HAP-1 (cell line): ENCODE data around the gene ELAVL3.
A peak's percentile ranks its signal among the peaks of the same experiment; 100 is the strongest.
"Not testable (repeated sequence)": the region's sequence is repeated elsewhere in the genome, so short reads cannot be mapped to it uniquely, and the experiment has no call there.

Source experiments
- DNase-seq, 2 experiments: peaks; one replicate each; pipeline ENCODE4 v3.0.0-alpha.2; 2016 to 2020; ENCODE audit warnings: low spot score in 2 of 2
- H3K27me3 ChIP-seq: fragments of 250-450 bp; sonication (Bioruptor Pico); 2 replicates; pipeline ENCODE4 v1.5.1; 2020; ENCODE audit warnings: low read depth, mild to moderate bottlenecking, moderate library complexity
- H3K36me3 ChIP-seq: fragments of 250-450 bp; sonication (Bioruptor Pico); replicated peaks from 2 replicates; pipeline ENCODE4 v1.5.1; 2020; ENCODE audit warnings: mild to moderate bottlenecking
- H3K4me1 ChIP-seq: fragments of 250-450 bp; sonication (Bioruptor Pico); 2 replicates; pipeline ENCODE4 v1.5.1; 2020; ENCODE audit warnings: mild to moderate bottlenecking
- H3K4me3 ChIP-seq: fragments of 250-450 bp; sonication (Bioruptor Pico); 2 replicates; pipeline ENCODE4 v1.5.1; 2020; ENCODE audit warnings: mild to moderate bottlenecking, moderate library complexity
- H3K9me3 ChIP-seq: fragments of 250-450 bp; sonication (Bioruptor Pico); 2 replicates; pipeline ENCODE4 v1.5.1; 2020; ENCODE audit warnings: mild to moderate bottlenecking, moderate library complexity
- in situ Hi-C: fragments of 300-500 bp; cut with MboI; formaldehyde crosslinking; loops from 3 replicates; pipeline ENCODE4 v1.14.3; 2020; ENCODE audit warnings: low sequenced_read_pairs, inconsistent platforms, mixed read lengths

Gene ELAVL3

DNA sequence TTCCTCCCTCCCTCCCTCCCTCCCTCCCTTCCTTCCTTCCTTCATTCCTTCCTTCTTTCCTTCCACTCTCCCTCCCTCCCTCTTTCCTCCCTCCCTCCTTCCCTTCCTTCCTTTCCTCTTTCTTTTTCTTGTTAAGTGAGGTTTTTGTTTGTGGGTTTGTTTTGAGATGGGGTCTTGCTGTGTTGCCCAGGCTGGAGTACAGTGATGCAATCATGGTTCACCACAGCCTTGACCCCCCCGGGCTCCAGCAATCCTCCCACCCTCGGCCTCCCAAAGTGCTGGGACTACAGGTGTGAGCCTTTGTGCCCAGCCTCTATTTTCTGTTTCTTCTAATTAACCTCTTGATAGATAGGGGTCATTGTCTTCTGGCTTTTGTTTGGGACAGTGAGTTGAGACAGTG lies 19.4 kb downstream of the ELAVL3 start:
- DNase-seq, result no peak
- in situ Hi-C loops, result no loop called here
- Histone ChIP-seq H3K9me3 (no peaks in the 10 kb centered on the region), H3K4me3 (no peak overlapping the region), H3K36me3 (no peaks in the 10 kb centered on the region), H3K4me1 (no peaks in the 10 kb centered on the region), H3K27me3 (no peaks in the 10 kb centered on the region)

DNA sequence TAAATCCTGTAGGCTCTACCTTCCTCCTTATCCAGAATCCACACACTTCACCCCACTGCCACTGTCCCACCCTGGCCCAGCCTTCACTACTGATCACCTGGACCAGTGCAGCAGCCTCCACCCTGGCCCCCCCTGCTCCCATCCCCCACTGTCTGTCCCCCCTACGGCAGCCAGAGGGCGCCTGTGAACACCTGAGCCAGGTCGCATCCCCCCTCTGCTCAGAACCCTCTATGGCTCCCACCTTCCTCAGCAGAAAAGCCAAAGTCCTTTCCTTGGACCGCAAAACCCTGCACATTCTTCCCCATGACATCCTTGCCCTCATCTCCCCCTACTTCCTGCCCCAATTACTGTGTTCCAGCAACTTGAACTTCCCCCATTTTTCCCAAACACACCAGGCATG lies 20.6 kb downstream of the ELAVL3 start:
- no peaks in the 10 kb centered on the region for H3K4me1 ChIP-seq
- no peak overlapping the region for H3K4me3 ChIP-seq
- H3K9me3 ChIP-seq, result no peaks in the 10 kb centered on the region
- H3K36me3 ChIP-seq, result no peaks in the 10 kb centered on the region
- no peaks in the 10 kb centered on the region for H3K27me3 ChIP-seq
- DNase-seq, result no peak
- in situ Hi-C loops, result no loop called here

GRCh38 chr19:11458912-11459311 lies 21.9 kb downstream of the ELAVL3 start:
- H3K4me1 ChIP-seq, result not testable (repeated sequence)

GRCh38 chr19:11458236-11458900 lies 22.5 kb downstream of the ELAVL3 start:
- no peaks in the 10 kb centered on the region for H3K4me1 ChIP-seq
- H3K9me3 ChIP-seq, result no peaks in the 10 kb centered on the region
- no peaks in the 10 kb centered on the region for H3K36me3 ChIP-seq
- no peak overlapping the region for H3K4me3 ChIP-seq
- in situ Hi-C loops, result no loop called here
- no peak for DNase-seq
- H3K27me3 ChIP-seq, result no peaks in the 10 kb centered on the region

More at GRCh38 chr19:11458912-11459311, 21.9 kb downstream of the ELAVL3 start:
- H3K9me3 ChIP-seq, H3K27me3 ChIP-seq, in situ Hi-C loops, H3K36me3 ChIP-seq, DNase-seq, H3K4me3 ChIP-seq: not testable (repeated sequence)

DNA sequence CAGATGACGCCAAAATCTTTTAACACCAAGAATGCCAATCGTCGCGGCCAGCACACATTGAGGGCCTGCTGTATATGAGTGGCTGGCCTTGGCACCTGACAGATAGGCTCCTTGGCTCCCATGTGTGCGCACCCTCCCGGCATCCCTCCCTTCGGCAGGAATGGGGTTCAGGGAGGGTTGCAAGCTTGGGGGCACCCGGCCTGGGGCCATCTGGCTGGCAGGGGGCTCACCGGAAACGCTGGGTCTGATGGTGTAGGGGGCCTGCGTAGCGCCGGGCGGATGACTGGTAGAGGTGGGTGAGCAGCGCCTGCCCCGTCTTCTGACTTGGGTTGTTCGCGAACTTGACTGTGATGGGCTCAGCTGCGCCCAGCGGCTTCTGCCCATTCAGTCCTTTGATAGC lies 23.0 kb downstream of the ELAVL3 start:
- no peak for DNase-seq
- H3K4me3 ChIP-seq, result no peak overlapping the region
- no peaks in the 10 kb centered on the region for H3K9me3 ChIP-seq
- H3K4me1 ChIP-seq, result no peaks in the 10 kb centered on the region
- H3K36me3 ChIP-seq, result no peaks in the 10 kb centered on the region
- in situ Hi-C loops, result no loop called here
- H3K27me3 ChIP-seq, result no peaks in the 10 kb centered on the region

- in situ Hi-C loops, result no loop called here
- H3K9me3 ChIP-seq, result no peaks in the 10 kb centered on the region
Observed at GRCh38 chr19:11457115-11457514, 23.7 kb downstream of the ELAVL3 start.

GRCh38 chr19:11456659-11457058 lies 24.2 kb downstream of the ELAVL3 start:
- Histone ChIP-seq H3K27me3 (no peaks in the 10 kb centered on the region), H3K36me3 (no peaks in the 10 kb centered on the region), H3K9me3 (no peaks in the 10 kb centered on the region), H3K4me1 (no peaks in the 10 kb centered on the region), H3K4me3 (no peak overlapping the region)
- in situ Hi-C loops, result no loop called here
- DNase-seq, result no peak

More at GRCh38 chr19:11457115-11457514, 23.7 kb downstream of the ELAVL3 start:
- no peak for DNase-seq
- Histone ChIP-seq H3K27me3 (no peaks in the 10 kb centered on the region), H3K36me3 (no peaks in the 10 kb centered on the region), H3K4me3 (no peak overlapping the region), H3K4me1 (no peaks in the 10 kb centered on the region)

- H3K4me1 ChIP-seq, in situ Hi-C loops, H3K4me3 ChIP-seq, H3K27me3 ChIP-seq, H3K36me3 ChIP-seq, H3K9me3 ChIP-seq, DNase-seq: not testable (repeated sequence)
Observed at GRCh38 chr19:11455233-11455554, 25.7 kb downstream of the ELAVL3 start.

GRCh38 chr19:11453468-11454341 lies 27.1 kb downstream of the ELAVL3 start:
- in situ Hi-C loops, result no loop called here
- DNase-seq, result peak in 1 of 2 experiments; percentile 36
- no peaks in the 10 kb centered on the region for H3K9me3 ChIP-seq
- H3K4me3 ChIP-seq, result no peak overlapping the region
- H3K4me1 ChIP-seq, result no peaks in the 10 kb centered on the region
- peaks cover 4% of the 10 kb centered on the region for H3K36me3 ChIP-seq
- H3K27me3 ChIP-seq, result no peaks in the 10 kb centered on the region

DNA sequence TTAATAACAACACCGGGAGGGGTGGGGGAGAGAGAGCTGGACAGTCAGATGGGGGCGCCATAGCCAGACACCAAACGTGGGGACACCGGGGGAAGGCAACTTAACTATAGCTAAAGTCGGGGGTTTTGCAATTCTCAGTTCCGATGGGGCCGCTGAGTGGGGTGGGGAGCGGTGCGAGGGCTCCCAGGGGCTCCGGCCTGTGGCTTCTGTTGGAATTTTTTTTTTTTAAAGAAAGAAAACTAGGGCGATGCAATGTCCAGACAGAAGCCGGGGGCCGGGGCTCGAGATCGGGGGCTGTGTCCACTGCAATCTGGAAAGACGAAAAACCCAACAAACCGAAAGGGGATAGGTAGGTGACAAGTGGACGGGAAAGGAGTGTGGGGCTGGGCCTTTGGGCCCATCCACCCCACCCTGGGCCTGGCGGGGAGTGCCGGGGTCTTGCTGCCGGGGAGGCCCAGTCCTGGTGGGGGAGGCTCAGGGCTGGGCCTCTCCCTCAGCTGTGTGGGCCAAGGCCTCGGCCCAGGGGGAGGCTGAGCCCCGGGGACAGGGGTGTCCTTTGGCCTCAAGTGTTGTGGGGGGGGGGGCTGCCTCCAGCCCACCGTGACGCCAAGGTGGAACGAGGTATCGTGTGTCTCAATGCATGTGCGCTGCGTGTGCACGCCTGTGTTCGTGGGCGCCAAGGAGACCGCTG lies 28.1 kb downstream of the ELAVL3 start:
- in situ Hi-C loops, result no loop called here
- no peaks in the 10 kb centered on the region for H3K27me3 ChIP-seq
- no peaks in the 10 kb centered on the region for H3K4me1 ChIP-seq
- no peak for DNase-seq
- peaks cover 13% of the 10 kb centered on the region for H3K36me3 ChIP-seq
- no peaks in the 10 kb centered on the region for H3K9me3 ChIP-seq
- no peak overlapping the region for H3K4me3 ChIP-seq

DNA sequence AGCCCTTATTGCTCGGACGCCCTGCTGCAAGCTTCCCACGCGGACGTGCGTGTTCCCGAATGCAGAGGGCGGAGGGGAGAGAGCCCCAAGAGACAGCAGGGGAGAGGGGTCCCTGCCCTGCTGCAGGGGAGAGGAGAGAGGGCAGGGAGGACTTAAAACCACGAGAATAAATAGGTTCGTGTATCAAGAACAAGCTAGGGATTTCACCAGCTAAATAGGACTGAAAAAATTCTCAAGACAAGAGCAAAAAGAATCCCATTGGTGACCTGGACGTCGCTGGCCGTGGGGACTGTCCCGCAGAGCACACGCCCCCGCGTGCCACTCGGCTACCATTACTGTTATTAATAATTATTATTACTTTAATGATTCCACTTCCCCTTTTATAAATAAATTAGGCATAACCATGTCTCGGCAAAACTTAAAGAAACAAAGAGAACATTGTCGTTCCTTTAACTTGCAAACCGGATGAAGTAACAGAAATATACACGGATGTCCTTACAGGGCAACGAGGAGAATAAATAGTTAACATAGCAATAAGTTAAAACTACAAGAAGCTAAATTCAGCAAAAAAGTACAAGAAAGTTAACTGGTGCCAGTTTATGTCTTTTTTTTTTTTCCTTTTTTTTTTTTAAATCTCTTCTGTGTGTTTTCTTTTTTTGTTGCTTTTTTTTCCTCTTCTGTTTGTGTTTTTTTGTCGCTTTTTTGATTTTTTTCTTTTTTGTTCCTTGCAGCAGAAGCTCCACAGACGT lies 28.8 kb downstream of the ELAVL3 start:
- peaks cover 20% of the 10 kb centered on the region for H3K36me3 ChIP-seq
- DNase-seq, result no peak
- no peaks in the 10 kb centered on the region for H3K4me1 ChIP-seq
- no peak overlapping the region for H3K4me3 ChIP-seq
- no peaks in the 10 kb centered on the region for H3K27me3 ChIP-seq
- no peaks in the 10 kb centered on the region for H3K9me3 ChIP-seq
- in situ Hi-C loops, result no loop called here

- DNase-seq, result no peak
- in situ Hi-C loops, result no loop called here
- H3K36me3 ChIP-seq, result peaks cover 24% of the 10 kb centered on the region
Observed at GRCh38 chr19:11451327-11451870, 29.4 kb downstream of the ELAVL3 start.

DNA sequence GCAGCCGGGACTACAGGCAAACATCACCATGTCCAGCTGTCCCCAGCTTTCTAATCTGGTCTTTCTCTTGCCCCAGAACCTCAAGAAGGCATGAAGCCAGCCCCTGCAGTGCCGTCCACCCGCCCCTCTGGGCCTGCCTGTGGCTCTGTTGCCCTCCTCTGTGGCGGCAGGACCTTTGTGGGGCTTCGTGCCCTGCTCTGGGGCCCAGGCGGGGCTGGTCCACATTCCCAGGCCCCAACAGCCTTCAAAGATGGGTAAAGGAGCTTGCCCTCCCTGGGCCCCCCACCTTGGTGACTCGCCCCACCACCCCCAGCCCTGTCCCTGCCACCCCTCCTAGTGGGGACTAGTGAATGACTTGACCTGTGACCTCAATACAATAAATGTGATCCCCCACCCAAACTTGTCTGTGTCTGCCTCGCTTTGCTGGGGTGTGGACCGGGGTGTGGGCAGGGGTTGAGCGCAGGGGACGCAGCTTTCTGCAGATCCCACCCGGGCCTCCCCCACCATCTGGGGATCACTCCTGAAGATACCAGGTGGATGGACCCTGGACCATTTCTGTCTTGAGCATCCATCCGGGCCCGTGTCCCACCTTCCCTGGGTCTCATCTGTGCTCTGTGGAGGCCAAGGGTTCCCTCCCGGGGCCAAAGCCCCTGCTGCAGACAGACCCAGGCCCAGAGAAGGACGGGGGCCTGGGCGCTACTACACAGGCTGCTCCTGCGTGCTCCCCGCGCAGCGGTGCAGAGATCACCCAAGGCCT lies 30.1 kb downstream of the ELAVL3 start:
- no peak overlapping the region for H3K4me3 ChIP-seq
- no peaks in the 10 kb centered on the region for H3K4me1 ChIP-seq
- H3K9me3 ChIP-seq, result no peaks in the 10 kb centered on the region
- peaks cover 24% of the 10 kb centered on the region for H3K36me3 ChIP-seq
- H3K27me3 ChIP-seq, result no peaks in the 10 kb centered on the region
- in situ Hi-C loops, result no loop called here
- no peak for DNase-seq

More at GRCh38 chr19:11451327-11451870, 29.4 kb downstream of the ELAVL3 start:
- H3K4me3 ChIP-seq, result no peak overlapping the region
- no peaks in the 10 kb centered on the region for H3K27me3 ChIP-seq
- H3K4me1 ChIP-seq, result no peaks in the 10 kb centered on the region
- H3K9me3 ChIP-seq, result no peaks in the 10 kb centered on the region
